Stimulated activated naive CD8-positive, alpha-beta T cell treated with anti-CD3 and anti-CD28 coated beads, Interleukin-15, Interleukin-2, amounts not matched to agents 100 ng/mL and 50 ng/mL, for 24 hours (primary cell): Measurements from ENCODE around the gene ASPHD1.
"Not testable (repeated sequence)": the region's sequence is repeated elsewhere in the genome, so short reads cannot be mapped to it uniquely, and the experiment has no call there.

ENCODE experiments used
- H3K27ac Mint-ChIP-seq: one replicate; pipeline ENCODE4 v1.8.0; 2021; ENCODE audit warnings: mild to moderate bottlenecking, mixed read lengths
- H3K27me3 Mint-ChIP-seq: one replicate; pipeline ENCODE4 v1.8.0; 2021; ENCODE audit warnings: mixed read lengths
- H3K36me3 Mint-ChIP-seq: one replicate; pipeline ENCODE4 v1.8.0; 2021; ENCODE audit warnings: low read depth, mixed read lengths
- H3K4me1 Mint-ChIP-seq: one replicate; pipeline ENCODE4 v1.8.0; 2021; ENCODE audit warnings: low read depth, mixed read lengths
- H3K4me3 Mint-ChIP-seq: one replicate; pipeline ENCODE4 v1.8.0; 2021; ENCODE audit warnings: mild to moderate bottlenecking, mixed read lengths
- H3K9me3 Mint-ChIP-seq: one replicate; pipeline ENCODE4 v1.8.0; 2021; ENCODE audit warnings: mixed read lengths

The ASPHD1 gene

DNA sequence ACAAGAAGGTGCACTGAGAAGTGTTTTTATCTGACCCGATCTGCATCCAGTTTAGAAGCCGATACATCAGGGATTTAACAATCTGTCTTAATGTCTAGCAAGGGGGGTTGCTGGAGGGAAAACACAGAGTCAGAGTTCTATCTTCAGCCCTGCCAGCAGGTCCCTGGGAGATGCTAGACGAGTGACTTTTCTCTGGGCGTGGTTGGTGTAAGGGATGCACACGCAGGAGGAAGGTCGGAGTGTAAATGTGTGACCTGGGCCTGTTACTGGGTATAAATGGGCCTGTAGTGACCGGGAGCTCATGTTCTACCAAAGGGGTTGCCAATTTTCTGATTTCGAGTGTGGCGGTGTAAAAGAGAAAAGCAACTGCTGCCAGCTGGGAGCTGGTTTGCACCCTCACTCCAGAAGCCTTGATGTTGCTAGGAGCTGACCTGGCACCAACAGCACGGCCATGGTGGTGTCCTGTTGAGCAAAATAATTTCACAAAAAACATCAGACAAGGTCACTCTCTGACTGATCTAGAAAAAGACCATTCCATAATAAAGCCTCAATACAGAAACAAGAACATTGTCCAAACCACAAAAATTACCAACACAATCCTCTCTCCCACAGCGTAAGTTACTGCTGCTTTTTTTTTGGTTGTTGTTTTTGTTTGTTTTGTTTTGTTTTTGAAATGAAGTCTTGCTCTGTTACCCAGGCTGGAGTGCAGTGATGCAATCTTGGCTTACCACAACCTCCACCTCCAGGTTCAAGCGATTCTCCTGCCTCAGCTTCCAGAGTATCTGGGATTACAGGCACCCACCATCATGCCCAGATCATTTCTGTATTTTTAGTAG, 27.0 kb downstream of the ASPHD1 start:
- H3K4me1 Mint-ChIP-seq = peaks cover 26% of the 10 kb centered on the region
- H3K4me3 Mint-ChIP-seq = peak overlapping the region; percentile 89

DNA sequence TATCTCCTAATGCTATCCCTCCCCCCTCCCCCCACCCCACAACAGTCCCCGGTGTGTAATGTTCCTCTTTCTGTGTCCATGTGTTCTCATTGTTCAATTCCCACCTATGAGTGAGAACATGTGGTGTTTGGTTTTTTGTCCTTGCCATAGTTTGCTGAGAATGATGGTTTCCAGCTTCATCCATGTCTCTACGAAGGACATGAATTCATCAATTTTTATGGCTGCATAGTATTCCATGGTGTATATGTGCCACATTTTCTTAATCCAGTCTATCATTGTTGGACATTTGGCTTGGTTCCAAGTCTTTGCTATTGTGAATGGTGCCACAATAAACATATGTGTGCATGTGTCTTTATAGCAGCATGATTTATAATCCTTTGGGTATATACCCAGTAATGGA, 31.5 kb downstream of the ASPHD1 start:
- H3K36me3 Mint-ChIP-seq, H3K4me3 Mint-ChIP-seq, H3K27me3 Mint-ChIP-seq, H3K9me3 Mint-ChIP-seq, H3K27ac Mint-ChIP-seq, H3K4me1 Mint-ChIP-seq: not testable (repeated sequence)

More for the DNA sequence above, 27.0 kb downstream of the ASPHD1 start:
- Mint-ChIP-seq H3K27me3 (no peaks in the 10 kb centered on the region), H3K36me3 (peaks cover 13% of the 10 kb centered on the region), H3K27ac (peak overlapping the region; percentile 42), H3K9me3 (no peaks in the 10 kb centered on the region)

DNA sequence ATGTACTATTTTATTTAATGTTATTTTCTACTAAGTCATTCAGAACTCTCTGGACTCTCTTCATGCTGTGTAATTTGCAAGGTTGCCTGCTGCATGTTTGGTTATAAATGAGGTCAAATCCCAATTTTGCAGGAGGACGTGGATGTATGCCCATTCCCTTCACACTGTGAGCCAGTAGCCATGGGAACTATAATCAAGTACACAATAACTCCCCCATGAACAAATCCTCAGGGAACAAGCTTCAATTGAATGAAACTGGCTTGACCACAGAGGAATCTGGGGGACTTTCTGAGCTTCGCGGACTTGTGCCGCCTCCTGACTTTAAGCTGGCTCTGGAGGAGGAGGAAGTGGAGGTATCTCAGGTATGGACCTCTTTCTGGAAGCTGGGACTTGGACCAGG, 40.4 kb downstream of the ASPHD1 start:
- Mint-ChIP-seq H3K27me3 (peaks cover 3% of the 10 kb centered on the region), H3K4me3 (no peak overlapping the region), H3K27ac (no peak overlapping the region), H3K36me3 (no peaks in the 10 kb centered on the region), H3K4me1 (no peaks in the 10 kb centered on the region), H3K9me3 (no peaks in the 10 kb centered on the region)

GRCh38 chr16:29943846-29944799, 43.8 kb downstream of the ASPHD1 start:
- H3K36me3 Mint-ChIP-seq = no peaks in the 10 kb centered on the region
- H3K4me1 Mint-ChIP-seq = no peaks in the 10 kb centered on the region
- H3K9me3 Mint-ChIP-seq = no peaks in the 10 kb centered on the region
- no peak overlapping the region for H3K4me3 Mint-ChIP-seq
- no peak overlapping the region for H3K27ac Mint-ChIP-seq
- peaks cover 3% of the 10 kb centered on the region for H3K27me3 Mint-ChIP-seq

- Mint-ChIP-seq H3K27ac (no peak overlapping the region), H3K9me3 (no peaks in the 10 kb centered on the region), H3K4me1 (no peaks in the 10 kb centered on the region), H3K27me3 (no peaks in the 10 kb centered on the region), H3K36me3 (no peaks in the 10 kb centered on the region), H3K4me3 (no peak overlapping the region)
Measured at GRCh38 chr16:29947897-29948296, 47.6 kb downstream of the ASPHD1 start.

DNA sequence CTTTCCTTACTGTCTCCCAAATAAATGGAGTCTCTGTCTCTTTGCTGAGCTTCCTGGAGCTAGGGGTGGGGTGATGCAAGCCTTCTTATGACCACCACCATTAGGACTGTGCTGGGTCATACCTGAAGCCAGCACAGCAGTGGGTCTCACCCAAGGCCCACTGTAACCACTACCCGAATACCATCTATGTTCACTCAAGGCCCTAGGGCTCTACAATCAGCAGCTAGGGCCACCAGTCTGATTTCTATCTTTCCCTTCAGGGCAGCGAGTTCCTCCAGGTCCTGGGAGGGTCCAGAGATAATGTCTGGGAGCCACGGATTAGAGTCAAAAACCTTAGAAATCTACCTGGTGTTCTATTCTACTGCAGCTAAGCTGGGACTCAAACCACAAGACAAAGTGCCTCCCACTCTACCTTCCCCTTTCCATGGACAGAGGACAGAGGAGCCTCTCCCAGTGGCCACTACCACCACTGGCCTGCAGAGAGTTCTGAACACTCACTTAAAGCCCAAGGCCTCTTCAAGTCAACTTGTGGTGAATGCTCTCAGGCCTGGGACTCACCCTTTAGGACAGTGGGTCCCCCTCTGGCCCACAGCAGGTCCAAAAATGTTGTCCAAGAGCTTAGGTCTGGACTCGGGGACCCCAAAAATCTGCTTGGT, 50.6 kb downstream of the ASPHD1 start:
- H3K27me3 Mint-ChIP-seq = no peaks in the 10 kb centered on the region
- H3K36me3 Mint-ChIP-seq = no peaks in the 10 kb centered on the region
- H3K4me3 Mint-ChIP-seq = no peak overlapping the region
- no peaks in the 10 kb centered on the region for H3K9me3 Mint-ChIP-seq
- H3K4me1 Mint-ChIP-seq = no peaks in the 10 kb centered on the region
- no peak overlapping the region for H3K27ac Mint-ChIP-seq

DNA sequence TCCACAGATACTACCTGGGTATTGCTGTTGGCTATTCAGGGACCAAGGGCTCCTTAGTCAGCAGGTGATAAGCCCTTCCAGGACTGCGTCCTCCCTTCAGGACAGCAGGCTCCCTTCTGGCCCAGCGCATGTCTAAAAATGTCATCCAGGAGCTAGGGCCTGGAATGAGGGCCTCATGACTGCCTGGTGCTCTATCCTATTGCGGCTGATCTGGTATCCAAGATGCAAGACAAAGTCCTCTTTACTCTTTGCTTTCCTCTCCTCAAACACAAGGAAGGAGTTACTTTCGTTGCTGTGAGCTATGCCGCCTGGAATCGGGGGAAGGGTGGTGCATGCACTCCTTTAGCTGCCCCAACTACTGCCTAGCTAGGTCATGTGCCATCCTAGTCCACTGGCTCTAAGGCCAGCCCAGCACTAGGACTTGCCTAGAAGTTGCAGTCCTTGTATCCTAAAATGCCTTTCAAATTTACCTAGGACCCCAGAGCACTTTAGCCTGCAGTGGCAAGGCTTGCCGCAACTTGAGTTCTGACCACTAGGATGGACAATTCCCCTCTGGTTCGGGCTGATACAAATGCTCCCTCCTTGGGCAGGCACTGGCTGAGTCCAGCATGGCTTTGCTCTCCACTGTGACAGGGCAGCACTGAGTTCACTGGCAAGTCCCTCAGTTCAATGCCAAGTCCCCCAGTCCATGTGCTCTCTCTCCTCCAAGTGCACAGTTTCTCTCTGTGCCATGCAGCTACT, 51.5 kb downstream of the ASPHD1 start:
- H3K27me3 Mint-ChIP-seq = no peaks in the 10 kb centered on the region
- no peak overlapping the region for H3K4me3 Mint-ChIP-seq
- no peak overlapping the region for H3K27ac Mint-ChIP-seq
- no peaks in the 10 kb centered on the region for H3K4me1 Mint-ChIP-seq
- H3K36me3 Mint-ChIP-seq = no peaks in the 10 kb centered on the region
- H3K9me3 Mint-ChIP-seq = no peaks in the 10 kb centered on the region
